Uterus (tissue), 2 donors: ENCODE data around the gene WWOX.

ENCODE experiments used
- CTCF ChIP-seq, 4 experiments: fragments of 200-600 bp in 2 of 4; fragments of 450-650 bp in 2 of 4; sonication (generic) in 2 of 4; IDR thresholded peaks; one replicate each; pipeline ENCODE4 v1.5.1; 2016 to 2019; ENCODE audit warnings: antibody characterized with exemption in 4 of 4, mild to moderate bottlenecking in 2 of 4, moderate library complexity in 1 of 4
- POLR2A ChIP-seq, 2 donors: fragments of 450-650 bp; IDR thresholded peaks; one replicate each; pipeline ENCODE4 v1.6.1; 2016; ENCODE audit warnings: antibody characterized with exemption in 2 of 2, mild to moderate bottlenecking in 1 of 2, moderate library complexity in 1 of 2

GRCh38 chr16:78969721-78970120 lies 870.3 kb downstream of the WWOX start:
- TF ChIP-seq CTCF (IDR thresholded peaks at IDR 0.05) (no peak), POLR2A (IDR thresholded peaks at IDR 0.05) (no peak)
